ENCODE data around the gene DUS4L.

Gene DUS4L

GRCh38 chr7:107622429-107622828 lies 58.7 kb downstream of the DUS4L start:
- no peak for DNase-seq

GRCh38 chr7:107622894-107623293 lies 59.1 kb downstream of the DUS4L start:
- no peak for DNase-seq

DNA sequence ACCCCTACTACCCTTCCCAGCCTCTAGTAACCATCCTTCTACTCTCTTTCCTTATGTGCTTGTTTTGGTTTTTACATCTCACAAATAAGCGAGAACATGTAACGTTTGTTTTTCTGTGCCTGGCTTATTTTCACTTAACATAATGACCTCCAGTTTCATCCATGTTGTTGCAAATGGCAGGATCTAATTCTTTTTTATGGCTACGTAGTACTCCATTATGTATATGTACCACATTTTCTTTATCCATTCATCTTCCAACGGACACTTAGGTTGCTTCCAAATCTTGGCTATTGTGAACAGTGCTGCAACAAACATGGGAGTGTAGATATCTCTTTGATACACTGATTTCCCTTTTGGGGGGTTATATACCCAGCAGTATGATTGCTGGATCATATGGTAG lies 63.2 kb downstream of the DUS4L start:
- no peak for DNase-seq

Data from CD4-positive, alpha-beta T cell treated with Interferon gamma for 1 hour (primary cell).